ENCODE measurements around the gene DCAKD.
A peak's percentile ranks its signal among the peaks of the same experiment; 100 is the strongest.

Gene DCAKD

DNA sequence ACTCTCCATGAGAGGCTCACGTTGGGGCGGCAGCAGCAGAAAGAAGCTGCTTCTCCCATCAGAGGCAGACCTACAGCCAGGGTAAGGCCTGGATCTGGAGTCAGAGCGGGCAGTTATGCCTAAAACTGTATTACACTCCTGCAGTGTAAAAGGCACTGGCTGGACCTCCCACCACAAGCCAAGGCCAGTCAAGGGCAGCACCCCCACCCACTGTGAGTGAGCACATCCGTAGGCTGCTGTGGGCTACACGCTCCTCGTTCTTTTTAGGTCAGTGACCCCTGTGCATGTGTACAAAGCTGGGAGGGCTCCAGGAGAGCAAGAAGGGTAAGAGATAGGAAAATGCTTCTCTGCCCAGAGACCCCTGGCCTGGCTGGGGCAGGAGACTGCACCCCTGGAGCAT, 20.7 kb downstream of the DCAKD start:
- no peak for DNase-seq (ENCODE audit: low read depth, low spot score)

- DNase-seq (ENCODE audit: low read depth, low spot score): no peak
Measured at GRCh38 chr17:45029758-45030423, 21.5 kb downstream of the DCAKD start.

DNA sequence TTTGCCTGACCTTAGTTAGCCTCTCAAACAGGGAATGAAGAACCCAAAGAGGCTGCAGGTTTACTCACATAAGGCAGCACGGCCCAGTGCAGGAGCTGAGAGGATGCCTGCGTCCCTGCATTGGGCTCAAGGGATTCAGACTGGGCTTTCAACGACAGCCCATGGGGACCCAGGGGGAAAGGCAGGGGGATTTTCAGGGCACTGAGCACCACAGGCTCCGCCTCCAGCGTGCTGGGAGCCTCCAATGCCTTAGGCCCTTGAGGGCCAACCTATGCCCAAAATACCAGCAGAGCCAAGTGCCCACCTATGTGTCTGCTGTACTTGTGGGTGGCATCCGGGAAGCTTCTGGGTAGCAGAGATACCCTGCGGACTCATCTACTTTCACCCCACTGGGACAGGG, 22.3 kb downstream of the DCAKD start:
- no peak for DNase-seq (ENCODE audit: low read depth, low spot score)

DNA sequence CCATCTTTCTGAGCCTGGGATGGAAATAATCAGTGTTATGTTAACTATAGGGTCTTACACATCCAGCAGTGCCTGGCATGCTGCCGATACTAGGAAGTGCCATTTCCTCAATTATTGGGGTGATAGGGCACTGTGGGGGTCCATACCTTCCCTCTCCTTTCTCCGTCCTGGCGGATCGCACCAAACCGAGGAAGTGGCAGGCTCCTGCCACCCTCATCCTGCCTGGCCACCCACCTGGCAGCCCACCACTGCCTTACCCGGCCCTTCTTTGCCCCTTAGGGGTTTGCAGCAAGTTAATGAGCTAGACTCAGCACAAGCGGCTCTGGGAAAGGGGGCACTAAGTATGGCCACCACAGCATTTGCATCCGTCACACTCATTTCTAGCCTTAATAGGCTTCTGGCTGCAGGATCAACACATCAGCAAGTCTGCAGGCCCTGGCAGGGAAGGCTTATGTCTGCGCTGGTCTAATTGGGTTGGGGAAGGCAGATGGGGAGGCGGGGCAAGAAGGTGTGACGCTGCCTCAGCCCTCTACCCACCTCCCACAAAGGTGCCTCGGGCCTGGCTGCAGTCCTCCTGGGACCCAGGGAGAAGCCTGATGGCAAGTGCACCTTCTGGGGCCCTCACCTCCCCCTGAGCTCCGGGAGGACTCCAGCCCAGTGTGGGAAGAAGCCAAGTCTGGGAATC, 28.6 kb downstream of the DCAKD start:
- no peak for DNase-seq (ENCODE audit: low read depth, low spot score)

GRCh38 chr17:45022288-45022648, 29.2 kb downstream of the DCAKD start:
- no peak for DNase-seq (ENCODE audit: low read depth, low spot score)

- peak; percentile 19 for DNase-seq (ENCODE audit: low read depth, low spot score)
Measured at GRCh38 chr17:45021607-45022287, 29.7 kb downstream of the DCAKD start.

- no peak for DNase-seq (ENCODE audit: low read depth, low spot score)
Measured at GRCh38 chr17:45020354-45021138, 30.9 kb downstream of the DCAKD start.

DNA sequence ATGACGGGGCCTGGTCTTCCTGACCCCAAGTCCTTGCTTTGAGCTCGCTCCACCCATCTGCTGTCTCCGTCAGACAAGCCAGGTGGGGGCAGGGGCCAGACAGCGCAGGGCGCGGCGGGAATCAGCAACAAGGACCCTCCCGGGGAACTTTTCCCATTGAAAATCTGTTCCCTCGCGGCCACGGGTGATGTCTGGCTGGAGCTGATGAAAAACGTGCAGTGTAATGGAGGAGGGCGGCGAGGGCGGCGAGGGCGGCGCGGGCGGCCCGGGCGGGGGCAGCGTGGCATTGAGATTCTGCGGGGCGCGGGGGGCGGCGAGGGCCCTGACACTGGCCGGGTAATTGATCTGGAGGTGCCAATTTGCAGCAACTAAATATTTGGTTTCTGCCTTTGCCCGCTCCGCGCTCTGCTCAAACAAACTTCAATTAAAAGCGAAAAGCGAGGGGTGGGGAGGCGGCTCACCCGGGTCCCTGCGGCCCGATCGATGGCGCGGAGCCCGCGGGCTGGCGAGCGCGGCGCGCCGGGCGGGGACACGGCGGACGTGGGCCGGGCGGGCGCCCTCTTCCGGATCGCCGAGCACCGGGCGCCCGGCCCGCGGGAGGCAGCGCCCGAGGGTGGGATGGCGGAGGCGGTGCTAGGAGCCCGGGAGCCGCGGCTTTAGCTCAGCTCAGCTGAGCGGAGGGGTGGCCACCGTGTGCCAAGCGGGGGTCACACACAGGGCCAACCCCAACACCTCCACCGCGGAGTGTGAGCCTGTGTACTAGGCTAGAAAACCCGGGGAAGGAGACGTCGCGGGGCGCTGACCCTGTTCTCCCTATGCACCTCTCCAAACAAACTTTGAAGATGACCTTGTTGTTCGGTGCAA, 32.4 kb downstream of the DCAKD start:
- no peak for DNase-seq (ENCODE audit: low read depth, low spot score)

DNA sequence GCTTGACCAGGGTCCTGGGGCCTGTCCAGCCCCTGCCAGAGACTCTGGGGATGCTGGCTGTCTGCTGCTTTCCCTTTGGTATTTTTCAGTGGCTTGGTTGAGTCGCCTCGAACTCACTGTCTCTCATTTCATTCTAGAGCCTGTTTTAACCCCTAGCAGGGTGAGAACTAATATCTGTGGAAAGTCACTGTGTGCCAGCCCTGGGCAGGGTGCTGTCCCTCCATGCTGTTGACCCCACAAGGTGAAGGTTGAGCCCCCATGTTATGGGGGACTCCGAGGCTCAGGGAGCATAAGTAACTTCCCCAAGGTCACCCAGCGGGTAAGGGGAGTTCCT, 33.0 kb downstream of the DCAKD start:
- DNase-seq (ENCODE audit: low read depth, low spot score): no peak

GRCh38 chr17:45016823-45017222, 34.6 kb downstream of the DCAKD start:
- DNase-seq (ENCODE audit: low read depth, low spot score): no peak

- DNase-seq (ENCODE audit: low read depth, low spot score): no peak
Measured at GRCh38 chr17:45016237-45016636, 35.2 kb downstream of the DCAKD start.

DNA sequence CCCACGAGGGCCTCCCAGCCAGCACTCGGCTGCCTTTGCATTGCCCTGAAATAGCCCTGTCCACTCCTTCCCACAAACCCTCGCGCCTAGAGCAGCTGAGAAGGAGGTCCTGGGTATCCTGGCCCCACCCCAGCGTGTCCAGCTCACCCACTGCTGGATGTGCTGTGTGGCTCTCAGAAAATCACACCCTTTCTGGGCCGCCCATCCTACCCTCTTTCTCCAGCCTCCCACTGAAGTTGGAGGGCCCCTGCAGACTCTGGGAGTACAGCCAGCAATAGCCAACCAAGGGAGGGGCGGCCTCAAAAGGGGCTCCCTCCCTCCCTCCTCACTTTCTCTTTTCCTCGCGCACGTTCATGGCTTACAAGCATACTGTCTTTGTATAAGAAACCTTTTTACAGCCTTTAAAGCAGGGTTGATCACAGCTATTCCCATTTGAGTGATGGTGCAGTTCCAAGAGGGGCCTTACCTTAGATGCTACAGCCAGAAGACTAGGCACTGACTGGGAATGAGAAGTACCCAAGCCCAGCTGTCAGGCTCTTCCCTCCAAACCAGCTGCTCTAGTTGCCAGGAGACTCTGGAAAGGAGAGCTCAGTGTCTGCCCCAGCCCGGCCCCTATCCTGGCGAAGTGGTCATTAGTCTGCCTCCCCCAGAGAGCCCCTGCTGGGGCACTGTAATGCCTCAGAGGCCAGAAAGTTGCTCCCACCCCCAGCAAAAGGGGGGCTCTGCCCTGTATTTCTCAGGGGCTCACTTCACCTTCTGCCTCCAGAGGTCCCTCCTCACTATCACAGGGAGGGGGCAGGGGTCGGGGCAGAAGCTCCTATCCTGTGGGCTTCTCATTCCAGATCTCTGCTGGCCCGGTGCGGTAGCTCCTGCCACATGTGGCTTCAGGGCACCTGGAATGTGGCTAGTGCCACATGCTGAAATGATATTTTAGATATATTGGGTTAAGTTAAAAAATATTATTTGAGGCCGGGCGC, 38.1 kb downstream of the DCAKD start:
- DNase-seq (ENCODE audit: low read depth, low spot score): no peak

DNA sequence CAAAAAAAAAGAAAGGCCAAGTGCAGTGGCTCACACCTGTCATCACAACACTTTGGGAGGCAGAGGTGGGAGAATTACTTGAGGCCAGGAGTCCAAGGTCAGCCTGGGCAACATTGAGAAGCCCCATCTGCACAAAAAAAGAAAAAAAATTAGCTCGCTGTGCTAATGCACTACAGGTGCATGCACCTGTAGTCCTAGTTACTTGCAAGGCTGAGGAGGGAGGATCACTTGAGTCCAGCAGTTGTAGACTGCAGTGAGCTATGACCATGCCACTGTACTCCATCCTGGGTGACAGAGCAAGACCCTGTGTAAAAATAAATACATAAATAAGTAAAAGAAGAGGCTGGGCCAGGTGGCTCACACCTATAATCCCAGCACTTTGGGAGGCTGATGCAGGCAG, 39.7 kb downstream of the DCAKD start:
- DNase-seq (ENCODE audit: low read depth, low spot score): no peak

DNA sequence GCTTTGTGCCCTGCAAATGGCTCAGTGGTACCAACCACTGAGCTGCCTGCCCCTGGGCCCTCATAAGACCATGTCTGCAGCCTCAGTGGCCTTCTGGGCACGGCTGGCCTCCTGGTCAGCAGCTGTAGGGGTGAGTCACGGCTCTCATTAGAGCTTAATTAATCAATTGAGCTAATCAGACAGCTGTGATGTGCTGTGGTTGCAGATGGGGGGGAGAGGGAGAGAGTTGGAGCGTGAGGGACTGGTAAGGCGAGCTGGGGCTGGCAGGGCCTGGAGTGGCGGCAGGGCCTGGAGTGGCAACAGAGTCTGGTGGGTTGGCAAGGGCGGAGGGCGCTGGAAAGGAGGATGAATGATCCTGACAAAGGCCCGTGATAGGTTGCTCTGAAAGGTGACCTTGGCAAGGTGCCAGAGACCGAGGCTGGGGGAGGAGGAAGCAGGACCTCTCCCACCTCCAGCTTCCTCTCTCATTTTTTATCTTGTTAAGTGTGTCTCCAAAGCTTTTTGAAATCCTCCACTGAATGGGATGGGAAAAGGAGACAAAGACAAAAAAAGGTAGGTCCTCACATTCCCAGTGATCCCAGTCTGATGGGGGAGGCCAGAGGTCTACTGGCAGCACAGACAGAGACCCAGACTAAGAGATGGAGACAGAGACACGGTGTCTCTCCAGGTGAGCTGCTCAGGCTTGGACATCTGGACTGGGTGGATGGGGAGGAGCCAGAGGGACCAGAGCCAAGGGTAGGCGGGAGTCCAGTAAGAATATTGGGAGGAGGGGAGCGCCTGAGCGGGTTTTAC, 41.6 kb downstream of the DCAKD start:
- DNase-seq (ENCODE audit: low read depth, low spot score): no peak

GRCh38 chr17:45008216-45008615, 43.2 kb downstream of the DCAKD start:
- DNase-seq (ENCODE audit: low read depth, low spot score): no peak

GRCh38 chr17:45006927-45007461, 44.4 kb downstream of the DCAKD start:
- DNase-seq (ENCODE audit: low read depth, low spot score): no peak

DNA sequence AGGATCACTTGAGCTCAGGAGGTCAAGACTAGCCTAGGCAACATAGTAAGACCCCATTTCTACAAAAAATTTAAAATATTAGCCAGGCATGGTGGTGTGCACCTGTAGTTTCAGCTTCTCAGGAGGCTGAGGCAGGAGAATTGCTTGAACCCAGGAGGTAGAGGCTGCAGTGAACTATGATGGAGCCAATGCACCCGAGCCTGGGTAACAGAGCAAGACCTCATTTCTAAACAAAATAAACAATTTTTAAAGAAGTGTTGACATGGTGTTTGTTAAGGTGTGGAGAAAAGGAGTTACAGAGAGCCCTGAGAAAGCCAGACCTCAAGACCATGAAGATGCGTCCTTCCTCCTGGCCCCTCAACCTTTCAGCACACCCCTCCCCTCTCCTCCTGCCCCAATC, 45.7 kb downstream of the DCAKD start:
- no peak for DNase-seq (ENCODE audit: low read depth, low spot score)

DNA sequence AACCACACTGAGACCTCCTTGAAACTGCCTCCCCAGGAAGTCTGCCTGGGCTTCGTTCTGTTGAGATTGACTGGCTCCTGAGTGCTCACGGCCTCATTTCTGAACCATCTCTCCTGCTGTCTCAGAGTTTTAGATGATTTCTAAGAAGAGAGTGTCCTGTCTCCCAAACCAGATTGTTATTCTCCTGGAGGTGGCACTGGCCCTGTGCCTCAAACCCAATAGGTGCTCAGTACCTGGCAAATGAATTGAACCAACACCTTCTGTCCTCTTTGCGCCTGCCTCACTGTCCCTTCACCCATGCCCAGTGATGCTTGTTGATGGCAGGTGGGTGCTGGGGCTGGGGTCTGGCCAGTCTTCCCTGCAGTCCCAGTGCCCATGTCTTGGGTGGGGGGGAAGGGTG, 47.0 kb downstream of the DCAKD start:
- no peak for DNase-seq (ENCODE audit: low read depth, low spot score)

- DNase-seq (ENCODE audit: low read depth, low spot score): no peak
Measured at GRCh38 chr17:45003877-45004276, 47.6 kb downstream of the DCAKD start.

All from activated naive CD8-positive, alpha-beta T cell treated with anti-CD3 and anti-CD28 coated beads, Interleukin-2, amount 50 U/mL, for 16 hours (primary cell).